Stimulated activated naive CD8-positive, alpha-beta T cell treated with anti-CD3 and anti-CD28 coated beads, Interleukin-15, amount 100 ng/mL, for 72 hours (primary cell): ENCODE data around the gene GRM6.

Experiments
- ATAC-seq: fragments of 150-1000 bp; cut with Tn5 transposase; 2 replicates; pipeline ENCODE4 v1.10.0; 2021; ENCODE audit warnings: mild to moderate bottlenecking, moderate library complexity
- DNase-seq, 2 donors: peaks; one replicate each; pipeline ENCODE4 v3.0.0; 2021 to 2022
- H3K27ac Mint-ChIP-seq, 2 donors: one replicate each; pipeline ENCODE4 v1.8.0; 2022; ENCODE audit warnings: mild to moderate bottlenecking in 2 of 2, mixed read lengths in 2 of 2, moderate library complexity in 2 of 2
- H3K27me3 Mint-ChIP-seq: one replicate; pipeline ENCODE4 v1.8.0; 2022; ENCODE audit warnings: mixed read lengths
- H3K4me1 Mint-ChIP-seq: one replicate; pipeline ENCODE4 v1.8.0; 2022; ENCODE audit warnings: mild to moderate bottlenecking, mixed read lengths
- H3K4me3 Mint-ChIP-seq, 2 donors: one replicate each; pipeline ENCODE4 v1.8.0; 2022; ENCODE audit warnings: mild to moderate bottlenecking in 2 of 2, mixed read lengths in 2 of 2, moderate library complexity in 1 of 2
- H3K9me3 Mint-ChIP-seq, 2 donors: one replicate each; pipeline ENCODE4 v1.8.0; 2022; ENCODE audit warnings: mixed read lengths in 2 of 2

GRM6 gene

GRCh38 chr5:178990491-178990890, 4.6 kb downstream of the GRM6 start:
- Mint-ChIP-seq H3K27ac (peak overlapping the region in 1 of 2 donors; percentile 46), H3K4me1 (peaks cover 9% of the 10 kb centered on the region), H3K27me3 (peaks cover 37% of the 10 kb centered on the region), H3K4me3 (no peak overlapping the region), H3K9me3 (peaks cover 8 to 35% of the 10 kb centered on the region in 2 donors)
- DNase-seq (no peak), ATAC-seq (no peak)

GRCh38 chr5:178989311-178989710, 5.8 kb downstream of the GRM6 start:
- Mint-ChIP-seq H3K27me3 (peaks cover 29% of the 10 kb centered on the region), H3K4me3 (no peak overlapping the region), H3K4me1 (peaks cover 9% of the 10 kb centered on the region), H3K9me3 (peaks cover 8 to 38% of the 10 kb centered on the region in 2 donors), H3K27ac (no peak overlapping the region)
- ATAC-seq = no peak
- no peak for DNase-seq

GRCh38 chr5:178988436-178989220, 6.5 kb downstream of the GRM6 start:
- Mint-ChIP-seq H3K4me3 (no peak overlapping the region), H3K9me3 (peaks cover 8 to 45% of the 10 kb centered on the region in 2 donors), H3K27ac (no peak overlapping the region), H3K27me3 (peaks cover 22% of the 10 kb centered on the region), H3K4me1 (peaks cover 5% of the 10 kb centered on the region)
- ATAC-seq = no peak
- DNase-seq = no peak

- peak overlapping the region in 1 of 2 donors; percentile 93 for H3K27ac Mint-ChIP-seq
- ATAC-seq = no peak
- H3K27me3 Mint-ChIP-seq = peaks cover under 1% of the 10 kb centered on the region
- H3K9me3 Mint-ChIP-seq = peaks cover 12 to 67% of the 10 kb centered on the region in 2 donors
- H3K4me1 Mint-ChIP-seq = no peaks in the 10 kb centered on the region
- DNase-seq = no peak
- no peak overlapping the region for H3K4me3 Mint-ChIP-seq
These were observed 8.7 kb downstream of the GRM6 start for GRCh38 chr5:178986326-178986960.

GRCh38 chr5:178984145-178985072, 10.7 kb downstream of the GRM6 start:
- Mint-ChIP-seq H3K9me3 (peaks cover 22 to 76% of the 10 kb centered on the region in 2 donors), H3K27ac (no peak overlapping the region), H3K27me3 (no peaks in the 10 kb centered on the region), H3K4me1 (no peaks in the 10 kb centered on the region), H3K4me3 (no peak overlapping the region)
- DNase-seq (no peak), ATAC-seq (no peak)

GRCh38 chr5:178983728-178984127, 11.4 kb downstream of the GRM6 start:
- Mint-ChIP-seq H3K4me1 (no peaks in the 10 kb centered on the region), H3K27ac (no peak overlapping the region), H3K4me3 (no peak overlapping the region), H3K27me3 (no peaks in the 10 kb centered on the region), H3K9me3 (peaks cover 26 to 79% of the 10 kb centered on the region in 2 donors)
- no peak for ATAC-seq
- no peak for DNase-seq

DNA sequence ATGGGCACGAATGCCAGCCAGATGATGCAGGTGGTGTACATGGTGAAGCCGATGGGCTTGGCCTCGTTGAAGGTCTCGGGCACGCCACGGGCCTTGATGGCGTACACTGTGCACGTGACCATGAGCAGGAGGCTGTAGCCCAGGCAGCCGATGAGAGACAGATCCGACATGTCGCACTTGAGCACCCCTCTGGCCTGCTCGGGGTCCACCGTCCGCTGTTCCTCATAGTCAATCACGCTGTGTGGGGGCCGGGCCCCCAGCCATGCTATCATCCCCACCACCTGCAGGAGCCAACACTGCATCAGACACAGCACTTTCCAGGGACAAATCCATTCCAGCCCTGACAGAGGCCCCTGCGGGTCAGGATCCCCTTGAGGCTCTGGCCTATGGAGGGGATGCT, 12.2 kb downstream of the GRM6 start:
- Mint-ChIP-seq H3K27me3 (no peaks in the 10 kb centered on the region), H3K4me1 (no peaks in the 10 kb centered on the region), H3K4me3 (no peak overlapping the region), H3K9me3 (peaks cover 31 to 81% of the 10 kb centered on the region in 2 donors), H3K27ac (no peak overlapping the region)
- DNase-seq (no peak), ATAC-seq (no peak)

DNA sequence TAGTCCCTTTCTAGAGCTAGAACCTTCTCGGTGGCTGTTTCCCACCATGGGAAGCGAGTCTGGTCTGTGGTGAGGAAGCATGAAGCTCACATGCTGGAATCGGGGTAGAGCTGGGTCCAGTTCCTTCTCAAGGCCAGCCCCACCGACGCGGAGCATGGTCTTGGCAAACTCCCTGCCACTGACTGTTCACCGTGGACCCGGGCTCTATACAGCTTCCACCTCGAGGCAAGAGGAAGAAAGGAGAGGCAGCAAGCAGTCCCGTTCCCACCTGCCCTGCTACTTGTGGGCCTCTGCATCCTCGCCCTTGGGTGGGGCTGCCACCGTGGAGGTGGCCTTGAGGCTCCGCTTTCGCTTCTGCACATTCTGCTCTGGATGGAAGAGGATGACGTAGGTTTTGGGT, 13.7 kb downstream of the GRM6 start:
- no peak for ATAC-seq
- Mint-ChIP-seq H3K9me3 (peaks cover 34 to 88% of the 10 kb centered on the region in 2 donors), H3K4me3 (no peak overlapping the region), H3K27me3 (no peaks in the 10 kb centered on the region), H3K27ac (no peak overlapping the region), H3K4me1 (no peaks in the 10 kb centered on the region)
- DNase-seq = no peak

DNA sequence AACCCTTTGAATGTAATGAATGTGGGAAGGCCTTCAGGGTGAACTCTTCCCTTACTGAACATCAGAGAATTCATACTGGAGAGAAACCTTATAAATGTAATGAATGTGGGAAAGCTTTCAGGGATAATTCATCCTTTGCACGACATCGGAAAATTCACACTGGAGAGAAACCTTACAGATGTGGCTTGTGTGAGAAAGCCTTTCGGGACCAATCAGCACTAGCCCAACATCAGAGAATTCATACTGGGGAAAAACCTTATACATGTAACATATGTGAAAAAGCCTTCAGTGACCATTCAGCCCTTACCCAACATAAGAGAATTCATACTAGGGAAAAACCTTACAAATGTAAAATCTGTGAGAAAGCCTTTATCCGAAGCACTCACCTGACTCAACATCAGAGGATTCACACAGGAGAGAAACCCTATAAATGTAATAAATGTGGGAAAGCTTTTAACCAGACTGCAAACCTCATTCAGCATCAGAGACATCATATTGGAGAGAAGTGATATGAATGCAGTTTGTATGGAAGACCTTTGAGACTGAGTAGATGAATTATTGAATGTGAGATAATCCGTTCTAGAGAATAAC, 29.6 kb downstream of the GRM6 start:
- no peak overlapping the region for H3K27ac Mint-ChIP-seq
- H3K4me3 Mint-ChIP-seq = no peak overlapping the region
- DNase-seq = no peak
- no peak for ATAC-seq
- H3K4me1 Mint-ChIP-seq = no peaks in the 10 kb centered on the region
- peaks cover 65 to 83% of the 10 kb centered on the region in 2 donors for H3K9me3 Mint-ChIP-seq
- H3K27me3 Mint-ChIP-seq = no peaks in the 10 kb centered on the region

GRCh38 chr5:178941361-178941760, 53.8 kb downstream of the GRM6 start:
- Mint-ChIP-seq H3K27me3 (peaks cover 26% of the 10 kb centered on the region), H3K4me3 (no peak overlapping the region), H3K9me3 (peaks cover 52 to 79% of the 10 kb centered on the region in 2 donors), H3K27ac (no peak overlapping the region), H3K4me1 (no peaks in the 10 kb centered on the region)
- no peak for ATAC-seq
- DNase-seq = no peak

DNA sequence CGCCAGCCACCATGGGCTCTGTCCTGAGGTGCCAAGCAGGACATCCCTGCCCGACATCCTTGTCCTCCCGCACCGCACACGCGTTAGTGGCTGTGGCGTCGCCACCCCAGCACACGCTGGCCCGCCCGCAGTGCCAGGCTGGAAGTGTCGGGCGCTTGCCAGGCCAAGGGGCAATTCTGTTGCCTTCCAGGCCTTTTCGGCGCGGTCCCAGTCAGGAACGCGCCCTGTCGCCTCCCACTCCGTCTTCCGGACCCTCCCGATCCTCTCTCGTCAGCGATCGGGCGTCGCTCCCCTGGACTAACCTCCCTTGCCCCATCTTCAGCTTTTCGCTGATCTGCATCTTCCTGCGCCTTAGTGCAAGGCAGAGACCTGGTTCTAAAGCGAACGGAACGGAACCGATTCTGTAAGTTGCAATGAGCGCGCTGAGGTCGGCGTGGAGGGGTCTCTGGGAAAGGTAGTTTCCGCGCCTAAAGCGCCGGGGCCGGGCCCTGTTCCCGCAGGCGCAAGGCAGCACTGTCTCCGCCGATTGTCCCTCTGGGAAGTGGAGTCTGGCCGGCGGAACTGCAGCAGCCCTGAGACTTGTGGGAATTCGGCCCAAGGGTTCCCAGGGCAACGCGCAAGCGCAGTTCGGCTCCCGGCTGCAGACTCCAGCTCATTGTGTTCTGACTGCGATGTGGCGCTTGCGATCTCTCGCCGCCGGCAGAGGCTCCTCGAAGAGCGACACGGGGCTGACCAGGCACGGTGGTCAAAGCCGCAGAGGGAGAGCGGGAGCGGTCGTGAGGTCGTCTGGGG, 54.4 kb downstream of the GRM6 start, which contains the start of gene ZNF454:
Gene ZNF454, plus strand, starts transcription at position 630 of the 792 bp plus-strand sequence. CDS start 1,594 bp downstream, outside the sequence.
- Mint-ChIP-seq H3K27ac (no peak within 1 kb of the TSS), H3K9me3 (peaks cover 55 to 81% of the 10 kb centered on the region in 2 donors), H3K27me3 (peaks cover 26% of the 10 kb centered on the region), H3K4me1 (no peaks in the 10 kb centered on the region), H3K4me3 (no peak within 1 kb of the TSS)
- no peak for DNase-seq
- no peak for ATAC-seq

DNA sequence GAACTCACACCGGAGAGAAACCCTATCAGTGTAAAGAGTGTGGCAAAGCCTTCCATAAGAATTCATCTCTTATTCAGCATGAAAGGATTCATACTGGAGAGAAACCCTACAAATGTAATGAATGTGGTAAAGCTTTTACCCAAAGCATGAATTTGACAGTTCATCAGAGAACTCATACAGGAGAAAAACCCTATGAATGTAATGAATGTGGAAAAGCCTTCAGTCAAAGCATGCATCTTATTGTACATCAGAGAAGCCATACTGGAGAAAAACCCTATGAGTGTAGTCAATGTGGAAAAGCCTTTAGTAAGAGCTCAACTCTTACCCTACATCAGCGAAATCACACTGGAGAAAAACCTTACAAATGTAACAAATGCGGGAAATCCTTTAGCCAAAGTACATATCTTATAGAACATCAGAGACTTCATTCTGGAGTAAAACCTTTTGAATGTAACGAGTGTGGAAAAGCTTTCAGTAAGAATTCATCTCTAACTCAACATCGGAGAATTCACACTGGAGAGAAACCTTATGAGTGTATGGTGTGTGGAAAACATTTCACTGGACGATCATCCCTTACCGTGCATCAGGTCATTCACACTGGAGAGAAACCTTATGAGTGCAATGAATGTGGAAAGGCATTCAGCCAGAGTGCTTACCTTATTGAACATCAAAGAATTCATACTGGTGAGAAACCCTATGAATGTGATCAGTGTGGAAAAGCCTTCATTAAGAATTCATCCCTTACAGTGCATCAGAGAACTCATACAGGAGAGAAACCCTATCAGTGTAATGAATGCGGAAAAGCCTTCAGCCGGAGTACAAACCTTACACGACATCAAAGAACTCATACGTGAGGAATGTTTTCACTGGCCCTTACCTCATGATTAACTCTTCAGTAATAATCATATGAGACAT, 63.0 kb downstream of the GRM6 start:
- Mint-ChIP-seq H3K27me3 (no peaks in the 10 kb centered on the region), H3K9me3 (peaks cover 61 to 85% of the 10 kb centered on the region in 2 donors), H3K4me1 (no peaks in the 10 kb centered on the region), H3K27ac (no peak overlapping the region), H3K4me3 (no peak overlapping the region)
- ATAC-seq (no peak), DNase-seq (no peak)
